H1 (cell line): Measurements from ENCODE around the gene NEDD4L.

Experiments
- ASH2L ChIP-seq: fragments of 200-600, 300-600 bp; sonication (generic); IDR thresholded peaks from one replicate; pipeline ENCODE4 v1.7.1; 2017; ENCODE audit warnings: low read length
- ATF3 ChIP-seq: IDR thresholded peaks from 2 replicates; pipeline ENCODE4 v1.6.1; 2011; ENCODE audit warnings: low read depth, mild to moderate bottlenecking, low read length; ENCODE audit not compliant: insufficient read depth
- CTCF ChIP-seq, 3 experiments: IDR thresholded peaks; 1 replicate in 2 of 3; 2 replicates in 1 of 3; pipeline versions ENCODE4 v1.5.1 to v1.6.1; 2011; ENCODE audit warnings: low read length in 3 of 3, mild to moderate bottlenecking in 3 of 3, inconsistent platforms in 2 of 3, low read depth in 1 of 3, moderate library complexity in 1 of 3; ENCODE audit not compliant: insufficient read depth in 1 of 3; ENCODE audit errors: control extremely low read depth in 1 of 3
- EZH2 ChIP-seq: fragments of 200-600 bp; sonication (generic); IDR thresholded peaks from 2 replicates; pipeline ENCODE4 v1.7.1; 2012; ENCODE audit warnings: low read depth, mild to moderate bottlenecking, moderate library complexity, low read length, inconsistent platforms; ENCODE audit not compliant: severe bottlenecking
- KDM1A ChIP-seq: fragments of 200-600, 300-600 bp; sonication (generic); IDR thresholded peaks from 2 replicates; pipeline ENCODE4 v1.7.1; 2016; ENCODE audit warnings: mild to moderate bottlenecking, low read length, borderline replicate concordance
- MAX ChIP-seq: IDR thresholded peaks from 2 replicates; pipeline ENCODE4 v1.6.1; 2012; ENCODE audit warnings: inconsistent platforms
- POLR2A ChIP-seq, 2 experiments: IDR thresholded peaks; 1 replicate in 1 of 2; 2 replicates in 1 of 2; pipeline ENCODE4 v1.6.1; 2011; ENCODE audit warnings: low read depth in 2 of 2, low read length in 2 of 2, mild to moderate bottlenecking in 2 of 2; ENCODE audit errors: control extremely low read depth in 1 of 2
- RFX5 ChIP-seq: IDR thresholded peaks from 2 replicates; pipeline ENCODE4 v1.6.1; 2011; ENCODE audit warnings: low read depth, low read length, improper control_type of control experiment, borderline replicate concordance
- TCF12 ChIP-seq: IDR thresholded peaks from 2 replicates; pipeline ENCODE4 v1.6.1; 2011; ENCODE audit warnings: low read depth, mild to moderate bottlenecking, low read length

- TF ChIP-seq POLR2A (IDR thresholded peaks at IDR 0.05; ENCODE audit: control extremely low read depth in 1 of 2, low read depth in 2 of 2, low read length in 2 of 2) (no peak), ATF3 (no peak), CTCF (IDR thresholded peaks at IDR 0.05; ENCODE audit: control extremely low read depth in 1 of 3, insufficient read depth in 1 of 3, low read depth in 1 of 3, low read length in 3 of 3) (no peak), KDM1A (no peak), MAX (no peak), ASH2L (no peak), EZH2 (no peak), TCF12 (no peak), RFX5 (no peak)
Measured at GRCh38 chr18:58319719-58320118, 275.7 kb downstream of the NEDD4L start.
